Activated T-helper 2 cell treated with anti-CD3 and anti-CD28 coated beads, Interferon-gamma antibody, Interleukin-2, Interleukin-4, amounts not matched to agents 10 μg/mL and 5 μg/mL and 100 μg/mL, durations not matched to agents 14 hours and 24 hours and 36 hours (primary cell): ENCODE measurements around the gene COX20. TPM values are rescaled to one million over a fixed set of nuclear protein-coding genes. Genes with fewer than 3 reads are reported as not detected.

Experiments
- DNase-seq: peaks from one replicate; pipeline ENCODE4 v3.0.0; 2021; ENCODE audit warnings: low spot score
- H3K27ac Mint-ChIP-seq: one replicate; pipeline ENCODE4 v1.8.0; 2021; ENCODE audit warnings: mixed read lengths
- H3K27me3 Mint-ChIP-seq: one replicate; pipeline ENCODE4 v1.8.0; 2021; ENCODE audit warnings: low read depth, mixed read lengths
- H3K36me3 Mint-ChIP-seq: one replicate; pipeline ENCODE4 v1.8.0; 2021; ENCODE audit warnings: low read depth, mixed read lengths
- H3K4me1 Mint-ChIP-seq: one replicate; pipeline ENCODE4 v1.8.0; 2021; ENCODE audit warnings: low read depth, mixed read lengths
- H3K4me3 Mint-ChIP-seq: one replicate; pipeline ENCODE4 v1.8.0; 2021; ENCODE audit warnings: low read depth, mild to moderate bottlenecking, moderate library complexity, mixed read lengths
- H3K9me3 Mint-ChIP-seq: one replicate; pipeline ENCODE4 v1.8.0; 2021; ENCODE audit warnings: mixed read lengths
- intact Hi-C: fragments of 100-400 bp; cut with micrococcal nuclease; formaldehyde crosslinking; loops from one replicate; pipeline ENCODE4 v1.15.1; 2023
- total RNA-seq: library from RNA; stranded (reverse); gene quantifications from 2 replicates; pipeline ENCODE4 v1.2.3, GENCODE V29; 2022

Gene COX20
- total RNA-seq, 1 donor from 2014 or later, result 27.1 TPM

DNA sequence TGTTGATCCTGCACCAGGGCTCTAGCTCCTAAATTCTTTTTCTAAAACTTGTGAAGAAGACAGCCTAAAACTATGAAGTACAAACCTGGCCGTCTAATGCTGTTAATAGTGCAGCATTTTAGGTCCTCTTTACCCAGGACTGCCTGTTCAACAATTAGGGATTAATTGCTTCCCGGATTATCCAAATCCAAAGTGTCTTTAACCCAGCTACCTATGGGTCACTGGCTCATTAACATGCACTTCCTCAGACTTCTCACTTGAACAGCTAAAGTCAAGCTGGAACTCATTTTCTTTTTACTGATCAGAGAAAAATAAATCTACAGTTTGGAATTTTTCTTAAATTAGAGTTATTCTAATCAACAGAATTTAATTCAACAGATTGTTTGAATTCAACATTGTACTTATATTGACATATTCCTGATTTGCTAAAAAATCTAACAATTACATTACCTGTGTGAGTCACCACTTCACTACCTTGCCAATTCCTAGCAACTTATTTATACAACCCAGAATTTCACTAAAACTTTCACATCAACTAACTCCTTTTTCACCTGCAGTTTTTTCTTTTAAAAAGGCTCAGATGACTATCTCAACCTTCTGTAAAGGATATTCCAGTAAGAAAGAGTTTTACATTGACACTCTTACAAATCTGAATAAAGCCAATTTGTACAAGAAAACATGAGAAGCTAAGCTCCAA, 25.6 kb downstream of the COX20 start:
- H3K27me3 Mint-ChIP-seq, result no peaks in the 10 kb centered on the region
- DNase-seq, result no peak
- intact Hi-C loops, result loop anchor here (5.0 to 10.0 kb wide), 3 partner anchors 814 to 1704 kb away; partner anchors contain the start of genes CEP170, CNST, SDCCAG8 and TFB2M
- peaks cover 76% of the 10 kb centered on the region for H3K36me3 Mint-ChIP-seq
- peak overlapping the region; percentile 62 for H3K27ac Mint-ChIP-seq
- H3K4me1 Mint-ChIP-seq, result peaks cover 59% of the 10 kb centered on the region
- H3K9me3 Mint-ChIP-seq, result no peaks in the 10 kb centered on the region
- H3K4me3 Mint-ChIP-seq, result peak overlapping the region; percentile 99

DNA sequence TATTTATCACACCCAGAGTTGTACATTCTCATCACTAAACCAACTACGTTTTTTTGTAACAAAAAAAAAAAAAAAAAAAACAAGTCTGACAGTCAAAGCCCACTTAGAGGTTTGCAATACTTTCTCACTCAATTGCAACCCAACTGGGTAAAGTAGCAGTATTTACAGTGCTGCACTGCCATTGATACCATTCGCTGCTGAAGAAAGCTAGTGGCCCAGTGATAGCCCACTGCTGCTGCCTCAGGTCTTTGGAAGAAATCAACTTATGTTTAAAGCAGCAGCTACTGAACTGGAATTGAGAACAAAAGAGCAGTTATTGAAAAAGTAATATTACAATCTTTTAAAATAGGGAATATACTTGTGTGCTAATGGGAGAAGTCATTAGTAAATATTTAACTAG, 26.2 kb downstream of the COX20 start:
- Mint-ChIP-seq H3K4me3 (peak overlapping the region; percentile 99), H3K27me3 (no peaks in the 10 kb centered on the region), H3K36me3 (peaks cover 69% of the 10 kb centered on the region), H3K4me1 (peaks cover 57% of the 10 kb centered on the region), H3K9me3 (no peaks in the 10 kb centered on the region), H3K27ac (peak overlapping the region; percentile 62)
- DNase-seq, result no peak
- intact Hi-C loops, result loop anchor here (1.0 to 10.0 kb wide), 5 partner anchors 10 to 1703 kb away; partner anchors contain the start of genes CEP170, CNST, SDCCAG8 and TFB2M

DNA sequence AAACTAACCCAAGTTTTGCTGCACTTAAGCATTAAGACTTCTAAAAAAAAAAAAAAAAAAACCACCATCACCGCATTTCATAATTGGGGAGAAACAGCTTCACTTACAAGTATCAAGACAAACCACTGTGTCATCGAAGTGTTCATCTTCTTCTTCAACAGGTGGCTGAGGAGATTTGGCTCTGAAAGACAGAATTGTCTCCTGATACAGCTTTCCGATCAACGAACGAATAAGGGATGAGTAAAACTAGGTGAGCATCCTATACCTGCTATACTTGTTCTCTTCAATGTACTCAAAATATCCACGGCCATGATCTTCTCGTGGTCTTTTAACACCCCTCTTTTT, 26.9 kb downstream of the COX20 start:
- intact Hi-C loops, result loop anchor here (1.0 to 10.0 kb wide), 5 partner anchors 11 to 1702 kb away; partner anchors contain the start of genes CEP170, CNST, SDCCAG8 and TFB2M
- H3K4me3 Mint-ChIP-seq, result peak overlapping the region; percentile 99

DNA sequence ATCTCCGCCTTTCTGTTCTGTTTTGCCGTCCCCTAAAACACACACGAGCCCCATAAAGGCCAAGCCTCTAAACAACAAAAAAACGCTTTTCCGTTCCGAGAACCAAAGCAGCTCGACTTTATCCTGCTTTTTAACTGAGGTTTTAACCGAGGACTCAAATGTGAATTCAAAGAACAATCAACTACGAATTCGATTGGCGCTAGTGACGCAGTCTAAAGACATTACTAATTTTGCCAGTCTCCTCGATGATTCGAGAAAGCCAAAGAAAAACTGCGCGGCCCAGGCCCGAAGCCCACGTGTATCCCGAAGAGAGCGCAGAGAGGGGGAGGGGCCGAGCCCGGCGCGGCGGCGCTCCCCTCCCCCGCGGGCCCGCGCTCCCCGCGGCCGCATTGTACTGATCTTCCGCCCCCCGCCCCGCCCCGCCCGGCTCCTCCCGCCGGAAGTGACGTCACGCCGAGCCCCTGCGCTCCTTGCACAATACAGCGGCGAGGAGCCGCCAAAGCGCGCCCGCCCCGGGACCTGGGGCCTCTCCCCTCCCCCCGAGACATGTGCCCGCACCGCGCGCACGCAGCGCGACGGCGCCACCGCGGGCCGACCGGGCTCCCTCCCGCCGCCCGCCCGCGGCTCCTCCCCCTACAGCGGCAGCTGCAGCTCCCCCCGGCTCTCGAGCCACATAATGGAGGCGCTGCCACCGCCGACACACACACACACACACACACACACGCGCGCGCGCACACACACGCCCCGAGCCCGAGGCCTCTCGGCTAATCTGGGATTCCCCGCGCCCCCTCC, 27.4 kb downstream of the COX20 start:
- Mint-ChIP-seq H3K27ac (peak overlapping the region; percentile 98), H3K9me3 (no peaks in the 10 kb centered on the region), H3K27me3 (no peaks in the 10 kb centered on the region), H3K36me3 (peaks cover 57% of the 10 kb centered on the region), H3K4me1 (peaks cover 48% of the 10 kb centered on the region), H3K4me3 (peak overlapping the region; percentile 99)
- DNase-seq, result peak; percentile 89
- intact Hi-C loops, result loop anchor here (1.0 to 10.0 kb wide), 8 partner anchors 12 to 1702 kb away; partner anchors contain the start of genes CEP170, CNST, SDCCAG8 and TFB2M

More for the DNA sequence above, 26.9 kb downstream of the COX20 start:
- Mint-ChIP-seq H3K27me3 (no peaks in the 10 kb centered on the region), H3K27ac (peak overlapping the region; percentile 98), H3K36me3 (peaks cover 63% of the 10 kb centered on the region), H3K4me1 (peaks cover 54% of the 10 kb centered on the region), H3K9me3 (no peaks in the 10 kb centered on the region)
- no peak for DNase-seq

GRCh38 chr1:244863491-244864252, 28.2 kb downstream of the COX20 start:
- intact Hi-C loops, result loop anchor here (1.0 to 10.0 kb wide), 11 partner anchors 28 to 1701 kb away; partner anchors contain the start of genes ADSS2, CEP170, CNST and COX20
- no peaks in the 10 kb centered on the region for H3K9me3 Mint-ChIP-seq
- H3K4me3 Mint-ChIP-seq, result peak overlapping the region; percentile 99
- no peak for DNase-seq
- peaks cover 49% of the 10 kb centered on the region for H3K36me3 Mint-ChIP-seq
- H3K4me1 Mint-ChIP-seq, result peaks cover 43% of the 10 kb centered on the region
- H3K27me3 Mint-ChIP-seq, result no peaks in the 10 kb centered on the region
- peak overlapping the region; percentile 92 for H3K27ac Mint-ChIP-seq

- Mint-ChIP-seq H3K27ac (peak within 1 kb of the TSS; percentile 94), H3K27me3 (no peaks in the 10 kb centered on the region), H3K36me3 (peaks cover 42% of the 10 kb centered on the region), H3K9me3 (no peaks in the 10 kb centered on the region), H3K4me1 (peaks cover 37% of the 10 kb centered on the region), H3K4me3 (peak within 1 kb of the TSS; percentile 88)
- peak; percentile 95 for DNase-seq
- intact Hi-C loops, result loop anchor here (1.0 to 10.0 kb wide), 7 partner anchors 29 to 1700 kb away; partner anchors contain the start of genes ADSS2, CEP170, CNST and COX20
Measured at GRCh38 chr1:244864253-244865027, 29.0 kb downstream of the COX20 start, which contains the start of gene HNRNPU. Gene HNRNPU, minus strand, starts transcription at chr1:244864543. Its CDS starts 236 bp downstream, at chr1:244864307.

- Mint-ChIP-seq H3K36me3 (peaks cover 36% of the 10 kb centered on the region), H3K27me3 (no peaks in the 10 kb centered on the region), H3K4me3 (peak overlapping the region; percentile 88), H3K4me1 (peaks cover 36% of the 10 kb centered on the region), H3K9me3 (no peaks in the 10 kb centered on the region), H3K27ac (peak overlapping the region; percentile 94)
- DNase-seq, result no peak
- intact Hi-C loops, result loop anchor here (2.0 to 10.0 kb wide), 2 partner anchors 414 to 1700 kb away; partner anchors contain the start of genes ADSS2, CNST and TFB2M
Measured at GRCh38 chr1:244865028-244865371, 29.5 kb downstream of the COX20 start.

GRCh38 chr1:244865820-244866219, 30.4 kb downstream of the COX20 start:
- H3K4me3 Mint-ChIP-seq, result no peak overlapping the region
- intact Hi-C loops, result loop anchor here (2.0 to 10.0 kb wide), 2 partner anchors 415 to 1699 kb away; partner anchors contain the start of genes ADSS2, CNST and TFB2M
- no peaks in the 10 kb centered on the region for H3K9me3 Mint-ChIP-seq
- H3K27me3 Mint-ChIP-seq, result no peaks in the 10 kb centered on the region
- no peak overlapping the region for H3K27ac Mint-ChIP-seq
- H3K36me3 Mint-ChIP-seq, result peaks cover 28% of the 10 kb centered on the region
- H3K4me1 Mint-ChIP-seq, result peaks cover 27% of the 10 kb centered on the region
- no peak for DNase-seq

DNA sequence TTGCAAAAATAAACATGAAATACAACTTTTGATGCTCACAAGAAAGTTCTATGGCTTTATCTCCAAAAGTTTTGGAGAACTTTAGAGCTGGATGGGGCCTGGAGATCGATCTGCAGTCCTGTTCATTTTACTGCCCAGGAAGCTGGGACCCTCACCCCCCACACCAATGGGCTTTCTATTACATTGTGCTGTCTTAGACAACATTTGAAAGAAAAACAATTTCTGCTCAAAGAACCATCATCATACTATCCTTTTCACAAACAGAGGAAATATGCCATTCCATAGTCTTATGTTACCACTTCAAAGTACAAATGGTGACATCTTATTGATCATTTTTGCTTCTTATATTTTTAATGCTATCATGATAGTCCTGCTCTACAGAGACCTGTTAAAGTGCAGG, 30.9 kb downstream of the COX20 start:
- H3K9me3 Mint-ChIP-seq, result no peaks in the 10 kb centered on the region

DNA sequence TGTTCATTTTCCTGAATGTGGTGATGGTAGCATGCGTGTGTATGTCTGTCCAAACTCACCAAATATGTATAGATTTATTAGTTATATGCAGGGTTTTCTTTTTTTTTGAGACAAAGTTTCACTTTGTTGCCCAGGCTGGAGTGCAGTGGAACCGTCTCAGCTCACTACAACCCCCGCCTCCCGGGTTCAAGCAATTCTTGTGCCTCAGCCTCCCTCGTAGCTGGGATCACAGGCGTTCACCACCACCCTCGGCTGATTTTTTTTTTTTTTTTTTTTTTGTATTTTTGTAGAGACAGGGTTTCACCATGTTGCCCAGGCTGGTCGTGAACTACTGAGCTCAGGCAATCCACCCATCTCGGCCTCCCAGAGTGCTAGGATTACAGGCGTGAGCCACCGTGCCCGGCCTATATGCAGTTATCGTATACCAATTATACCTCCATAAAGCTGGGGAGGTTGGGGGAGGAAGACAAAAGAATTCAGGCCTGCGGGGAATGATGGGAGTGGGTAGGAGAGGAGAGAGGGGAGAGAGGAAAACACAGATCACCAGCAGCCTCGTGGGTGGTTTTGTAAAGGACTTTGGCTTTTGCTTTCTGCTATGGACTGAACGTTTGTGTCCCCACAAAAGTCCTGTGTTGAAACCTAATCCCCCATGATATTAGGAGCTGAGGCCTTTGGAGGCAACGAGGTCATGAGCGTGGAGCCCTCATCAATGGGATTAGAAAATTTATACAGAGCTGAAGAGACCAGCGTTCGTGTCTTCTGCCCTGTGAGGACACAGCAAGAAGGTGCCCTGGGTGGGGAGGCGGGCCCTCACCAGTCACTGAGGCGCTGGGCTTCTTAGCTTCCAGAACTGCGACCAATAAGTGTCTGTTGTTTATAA, 33.3 kb downstream of the COX20 start:
- intact Hi-C loops, result loop anchor here (10.0 kb wide), 1 partner anchor 1696 kb away; the partner anchor contains the start of genes CNST and TFB2M
- DNase-seq, result no peak
- H3K27me3 Mint-ChIP-seq, result peaks cover 2% of the 10 kb centered on the region
- peaks cover 16% of the 10 kb centered on the region for H3K4me1 Mint-ChIP-seq
- no peak overlapping the region for H3K4me3 Mint-ChIP-seq
- H3K27ac Mint-ChIP-seq, result no peak overlapping the region
- H3K36me3 Mint-ChIP-seq, result peaks cover 7% of the 10 kb centered on the region
- no peaks in the 10 kb centered on the region for H3K9me3 Mint-ChIP-seq

More for the DNA sequence above, 30.9 kb downstream of the COX20 start:
- DNase-seq, result no peak
- Mint-ChIP-seq H3K27ac (no peak overlapping the region), H3K4me3 (no peak overlapping the region), H3K27me3 (no peaks in the 10 kb centered on the region), H3K4me1 (peaks cover 22% of the 10 kb centered on the region), H3K36me3 (peaks cover 23% of the 10 kb centered on the region)
- intact Hi-C loops, result loop anchor here (10.0 kb wide), 1 partner anchor 1698 kb away; the partner anchor contains the start of genes CNST and TFB2M
